DMS53 (cell line): ENCODE measurements around the gene LY6G6D.

Experiments
- DNase-seq: peaks from one replicate; lab custom pipeline; 2025; lab: John Stamatoyannopoulos, UW

LY6G6D gene

DNA sequence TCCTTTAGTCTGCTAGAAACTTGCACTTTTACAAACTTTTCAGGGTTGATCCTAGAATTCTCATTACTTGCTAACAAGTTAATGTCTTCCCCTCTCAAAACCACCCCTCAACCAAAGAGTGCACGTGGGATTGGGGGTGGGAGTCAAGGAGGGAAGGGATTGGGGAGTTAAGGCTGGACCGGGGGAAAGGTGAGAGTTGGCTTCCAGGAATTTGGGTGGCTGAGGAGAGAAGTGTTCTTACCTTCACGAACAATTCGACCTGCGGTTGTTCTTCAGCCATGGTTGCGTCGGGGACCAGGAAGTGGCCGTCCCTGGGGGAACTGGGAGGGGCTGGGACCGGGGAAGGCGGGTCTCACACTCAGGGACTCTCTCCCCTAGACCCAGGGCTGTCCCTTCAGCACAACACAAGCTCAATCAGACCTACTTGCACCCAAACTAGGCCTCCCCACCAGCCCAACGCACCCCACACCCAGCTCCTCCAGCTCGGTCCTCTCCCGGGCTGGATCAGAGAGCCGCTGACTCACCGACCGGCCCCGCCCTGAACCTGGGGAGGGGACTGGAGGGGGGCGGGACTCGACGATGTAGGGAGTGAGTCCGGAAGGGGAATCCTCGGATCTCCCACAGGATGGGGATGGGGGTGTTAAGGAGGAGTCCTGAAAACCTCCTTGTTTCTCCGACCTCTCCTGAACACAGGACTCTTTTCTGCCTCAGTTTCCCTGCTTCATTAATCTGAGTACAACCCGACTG is 21.0 kb downstream of the LY6G6D start, which contains the start of gene CLIC1:
CLIC1 (minus strand) TSS at position 510 of the 747 bp plus-strand sequence; CDS start at position 280, 230 bp downstream.
- DNase-seq, result peak; percentile 96

DNA sequence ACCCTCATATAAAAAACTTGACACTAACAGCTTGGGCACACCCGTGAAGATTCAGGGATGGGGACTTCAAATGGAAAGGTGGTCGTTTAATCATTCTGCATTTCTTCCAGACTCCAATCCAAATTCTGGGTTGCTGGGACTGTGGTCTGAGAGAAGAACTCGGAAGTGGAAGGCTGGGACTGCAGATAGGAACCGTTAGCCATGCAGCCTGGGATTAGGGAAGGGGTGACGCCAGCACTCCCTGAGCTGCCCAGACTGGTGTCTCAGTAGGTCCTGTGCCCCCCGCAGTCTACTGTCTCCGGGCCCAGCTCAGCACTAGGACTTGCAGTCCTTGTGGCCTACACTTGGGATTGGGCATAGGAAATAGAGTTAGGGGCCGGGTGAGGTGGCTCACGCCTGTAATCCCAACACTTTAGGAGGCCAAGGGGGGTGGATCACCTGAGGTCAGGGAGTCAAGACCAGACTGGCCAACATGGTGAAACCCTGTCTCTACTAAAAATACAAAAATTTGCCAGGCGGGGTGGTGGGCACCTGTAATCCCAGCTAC is 21.7 kb downstream of the LY6G6D start:
- DNase-seq, result peak; percentile 61

DNA sequence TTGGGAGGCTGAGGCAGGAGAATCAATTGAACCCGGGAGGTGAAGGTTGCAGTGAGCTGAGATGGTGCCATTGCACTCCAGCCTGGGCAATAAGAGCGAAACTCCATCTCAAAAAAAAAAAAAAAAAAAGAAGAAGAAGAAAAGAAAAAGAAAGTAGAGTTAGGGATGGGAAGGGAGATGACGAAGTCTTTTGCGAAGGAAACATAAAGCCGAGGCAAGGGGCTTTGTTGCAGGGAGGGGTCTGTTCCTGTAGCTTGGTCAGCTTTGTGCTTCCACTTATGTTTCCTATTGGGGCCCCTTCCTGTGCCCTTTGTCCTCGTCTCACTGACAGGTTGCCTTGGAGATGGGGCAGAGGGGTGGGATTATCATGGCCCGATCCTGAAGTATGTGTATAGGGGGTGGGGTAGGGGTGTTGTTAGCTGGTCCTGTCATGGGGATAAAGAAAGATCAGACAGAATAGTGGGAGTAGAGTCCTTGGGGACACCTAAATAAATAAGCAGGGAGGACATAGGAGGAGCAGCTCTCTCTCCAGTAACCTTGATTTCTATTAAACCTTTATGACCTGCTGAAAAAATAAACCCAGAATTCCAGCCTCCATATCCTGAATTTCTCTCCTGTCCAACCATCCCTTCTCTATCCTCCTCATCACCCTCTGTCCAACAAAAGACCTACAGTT is 22.3 kb downstream of the LY6G6D start:
- peak; percentile 97 for DNase-seq

DNA sequence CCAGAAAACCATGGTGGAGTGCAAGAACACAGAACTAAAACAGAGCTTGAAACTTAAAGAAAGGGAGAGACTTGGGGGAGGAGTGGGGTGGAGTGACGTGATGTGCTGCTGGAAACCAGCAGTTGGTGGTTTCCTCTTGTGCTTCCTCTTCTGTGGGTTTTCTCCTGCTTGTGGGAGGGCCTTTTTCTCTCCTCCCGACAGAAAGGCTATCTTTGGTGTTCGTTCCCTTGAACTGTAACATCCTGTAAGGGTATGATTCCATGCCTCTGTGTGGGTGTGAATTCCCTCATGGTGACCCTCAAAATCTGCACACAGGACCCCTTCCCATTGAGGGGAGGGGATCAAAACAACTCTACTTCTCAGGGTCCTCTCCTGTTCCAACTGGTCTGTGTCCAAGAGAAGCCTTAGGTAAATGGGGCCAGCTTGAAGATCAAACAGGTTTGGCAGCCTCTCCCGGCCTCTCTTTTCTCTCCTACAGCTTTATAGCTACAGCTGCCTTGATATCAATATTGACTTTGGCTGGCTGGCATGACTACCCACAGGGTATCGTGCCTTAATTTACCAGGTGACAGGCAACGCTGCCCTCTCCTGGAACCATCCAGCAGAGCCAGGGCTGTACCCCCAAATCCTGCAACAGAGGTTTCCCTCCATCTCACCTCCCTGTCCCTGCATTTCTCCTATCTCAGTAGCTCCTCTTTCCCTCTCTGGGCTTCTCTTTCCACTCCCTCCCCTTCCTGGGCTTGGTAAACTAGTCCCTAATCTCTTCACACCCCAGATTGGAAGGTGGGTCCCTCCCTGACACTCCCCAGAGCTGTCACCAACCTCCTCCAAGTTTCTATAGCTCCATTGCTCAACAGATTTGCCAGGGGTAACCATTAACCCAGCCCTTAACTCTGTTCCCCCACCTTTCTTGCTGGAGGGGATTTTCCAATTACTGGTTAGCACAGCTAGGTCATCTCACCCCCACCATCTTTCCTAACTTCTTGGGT is 23.1 kb downstream of the LY6G6D start:
- peak; percentile 99 for DNase-seq

DNA sequence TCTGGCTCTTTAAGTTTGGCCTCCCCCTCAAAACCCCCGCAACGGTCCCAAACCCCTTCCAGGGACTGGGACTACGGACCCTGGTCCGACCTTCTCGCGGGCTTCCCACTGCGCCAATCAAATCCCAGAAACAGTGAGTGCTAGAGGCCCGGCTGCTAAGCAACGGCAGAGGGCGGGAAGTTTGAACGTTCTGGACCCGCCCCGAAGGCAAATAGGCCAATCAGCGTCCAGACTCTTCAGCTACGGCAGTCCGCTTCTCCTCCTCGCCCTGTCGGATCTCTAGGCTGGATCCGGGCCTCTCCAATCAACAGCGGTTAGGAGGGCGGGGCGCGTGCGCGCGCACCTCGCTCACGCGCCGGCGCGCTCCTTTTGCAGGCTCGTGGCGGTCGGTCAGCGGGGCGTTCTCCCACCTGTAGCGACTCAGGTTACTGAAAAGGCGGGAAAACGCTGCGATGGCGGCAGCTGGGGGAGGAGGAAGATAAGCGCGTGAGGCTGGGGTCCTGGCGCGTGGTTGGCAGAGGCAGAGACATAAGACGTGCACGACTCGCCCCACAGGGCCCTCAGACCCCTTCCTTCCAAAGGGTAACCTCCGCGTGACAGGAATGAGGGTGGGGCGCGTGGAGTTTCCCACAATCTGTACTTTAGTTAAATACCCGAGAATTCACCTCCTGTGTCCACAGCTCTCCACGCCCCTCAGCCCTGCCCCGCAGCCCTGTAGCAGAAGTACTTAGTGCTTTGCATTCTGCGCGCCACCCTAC is 24.7 kb downstream of the LY6G6D start, which contains the start of gene MSH5:
MSH5 (plus strand) TSS at position 367 of the 758 bp plus-strand sequence. CDS start 462 bp downstream, outside the sequence.
- DNase-seq, result peak; percentile 100

DNA sequence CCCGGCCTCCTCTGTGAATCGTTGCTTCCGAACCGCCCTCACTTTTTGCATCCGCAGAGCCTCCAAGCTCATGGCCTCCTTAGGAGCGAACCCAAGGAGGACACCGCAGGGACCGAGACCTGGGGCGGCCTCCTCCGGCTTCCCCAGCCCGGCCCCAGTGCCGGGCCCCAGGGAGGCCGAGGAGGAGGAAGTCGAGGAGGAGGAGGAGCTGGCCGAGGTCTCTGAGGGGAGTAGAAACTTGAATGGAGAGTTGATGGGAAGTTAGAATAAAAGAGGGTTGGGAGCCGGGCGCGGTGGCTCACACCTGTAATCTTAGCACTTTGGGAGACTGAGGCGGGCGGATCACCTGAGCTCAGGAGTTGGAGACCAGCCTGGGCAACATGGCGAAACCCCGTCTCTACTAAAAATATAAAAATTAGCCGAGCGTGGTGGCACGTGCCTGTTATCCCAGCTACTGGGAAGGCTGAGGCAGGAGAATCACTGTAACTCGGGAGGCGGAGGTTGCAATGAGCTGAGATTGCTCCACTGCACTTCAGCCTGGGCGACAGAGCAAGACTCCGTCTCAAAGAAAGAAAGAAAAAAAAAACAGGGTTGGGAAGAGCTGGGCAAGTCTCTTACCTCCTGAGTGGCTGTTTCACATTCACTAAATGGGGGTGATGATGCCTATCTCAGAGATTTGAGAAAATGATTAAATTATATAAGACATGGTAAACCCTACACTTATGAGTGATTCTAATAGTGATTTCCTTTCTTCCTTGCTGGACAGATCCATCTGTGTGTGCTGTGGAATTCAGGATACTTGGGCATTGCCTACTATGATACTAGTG is 25.5 kb downstream of the LY6G6D start:
- DNase-seq, result no peak

DNA sequence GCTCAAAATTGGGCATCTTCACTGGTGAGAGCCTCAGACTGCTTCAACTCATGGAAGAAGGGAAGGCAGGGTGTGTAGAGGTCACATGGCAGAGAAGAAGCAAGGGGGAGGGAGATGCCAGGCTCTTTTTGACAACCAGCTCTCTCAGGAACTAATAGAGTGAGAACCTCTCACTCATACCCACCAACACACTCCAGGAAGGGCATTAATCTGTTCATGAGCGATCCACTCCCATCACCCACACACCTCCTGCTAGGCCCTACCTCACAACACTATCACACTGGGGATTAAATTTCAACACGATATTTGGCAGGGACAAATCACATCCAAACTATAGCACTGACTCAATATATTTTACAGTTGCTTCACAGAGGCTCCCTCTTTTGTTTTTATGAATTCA is 26.7 kb downstream of the LY6G6D start:
- no peak for DNase-seq

DNA sequence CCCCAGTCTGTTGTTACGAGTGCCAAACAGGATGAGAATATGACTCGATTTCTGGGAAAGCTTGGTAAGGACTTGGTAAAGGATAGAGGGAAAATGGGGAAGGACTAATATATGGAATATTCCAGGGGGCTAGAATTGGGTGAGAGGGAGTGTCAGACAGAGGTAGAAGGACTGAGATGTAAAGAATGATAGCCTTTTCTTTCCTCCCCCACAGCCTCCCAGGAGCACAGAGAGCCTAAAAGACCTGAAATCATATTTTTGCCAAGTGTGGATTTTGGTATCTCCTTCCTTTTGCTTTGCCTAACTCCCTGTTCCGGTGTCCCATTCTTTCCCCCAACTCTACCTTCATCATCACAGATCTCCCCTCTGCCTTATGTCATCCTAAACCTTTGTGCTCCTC is 27.7 kb downstream of the LY6G6D start:
- no peak for DNase-seq

DNA sequence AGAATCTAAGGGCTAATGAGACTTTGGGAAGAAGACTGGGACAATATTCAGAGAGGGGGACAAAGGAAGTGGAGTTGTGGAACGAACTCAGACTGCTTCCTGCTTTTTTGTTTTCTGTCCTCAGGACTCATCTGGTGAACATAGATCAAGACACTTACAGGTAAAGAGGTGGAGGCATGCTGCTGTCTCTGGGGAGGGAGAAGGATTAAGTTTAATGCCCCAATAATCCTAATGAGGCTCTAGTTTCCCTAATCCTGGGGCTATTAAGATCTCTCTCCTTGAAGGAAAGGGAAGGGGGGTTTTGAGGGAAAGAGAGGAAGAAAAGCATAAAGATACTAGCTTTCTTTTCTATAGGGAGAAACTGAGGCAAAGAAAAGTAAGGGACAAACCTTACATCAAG is 29.3 kb downstream of the LY6G6D start:
- DNase-seq, result no peak

DNA sequence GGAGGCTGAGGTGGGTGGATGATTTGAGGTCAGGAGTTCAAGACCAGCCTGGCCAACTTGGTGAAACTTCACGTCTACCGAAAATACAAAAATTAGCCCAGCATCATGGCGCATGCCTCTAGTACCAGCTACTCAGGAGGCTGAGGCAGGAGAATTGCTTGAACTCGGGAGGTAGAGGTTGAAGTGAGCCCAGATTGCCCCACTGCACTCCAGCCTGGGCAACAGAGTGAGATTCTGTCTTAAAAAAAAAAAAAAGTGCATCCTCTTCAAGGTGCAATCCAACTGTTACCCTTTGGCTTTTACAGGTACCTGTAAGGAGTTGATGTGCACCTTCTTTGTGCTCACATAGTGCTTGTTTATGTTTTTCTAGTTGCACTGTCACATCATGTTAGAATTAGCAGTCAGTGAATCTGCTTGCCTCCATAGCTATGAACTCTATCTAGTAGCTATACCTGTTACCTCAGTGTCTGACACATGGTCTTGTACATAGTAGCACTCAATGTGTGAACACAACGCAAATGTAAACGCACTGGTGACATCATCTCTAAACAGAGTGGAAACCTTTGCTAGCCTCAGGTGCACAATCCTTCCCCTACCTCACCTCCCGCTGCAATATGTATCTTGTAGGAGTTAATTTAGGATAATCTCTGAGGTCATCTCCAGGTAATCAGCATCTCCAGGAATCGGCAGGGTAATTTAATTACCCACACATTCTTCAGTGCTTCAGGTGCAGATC is 34.3 kb downstream of the LY6G6D start:
- DNase-seq, result peak; percentile 81

DNA sequence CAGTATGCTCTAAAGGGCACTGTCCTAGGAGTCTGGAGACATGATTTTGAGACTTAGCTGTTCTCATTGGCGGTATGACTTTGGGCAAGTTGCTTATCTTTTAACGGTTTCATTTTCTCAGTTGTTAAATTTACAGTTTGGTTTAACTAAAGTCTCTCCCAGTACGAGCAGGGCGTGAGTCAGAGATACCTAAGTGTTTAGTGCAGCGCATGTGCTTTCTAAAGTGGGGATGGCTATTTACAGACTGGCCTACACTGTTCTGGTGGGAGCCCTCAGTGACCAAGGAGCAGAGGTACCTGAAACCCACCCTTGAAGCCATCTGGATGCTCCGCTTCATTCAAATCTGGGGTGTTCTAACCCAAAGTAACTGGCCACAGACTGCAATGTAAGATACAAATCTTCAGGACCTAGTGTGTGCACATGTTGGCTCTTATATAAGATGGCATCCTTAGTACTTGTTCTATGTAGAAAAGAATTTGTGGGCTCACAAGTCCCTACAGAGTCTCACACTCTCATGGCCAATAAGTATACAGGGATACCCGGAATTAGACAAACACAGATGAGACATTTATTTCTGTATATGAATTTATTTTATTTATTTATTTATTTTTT is 35.4 kb downstream of the LY6G6D start:
- DNase-seq, result no peak

DNA sequence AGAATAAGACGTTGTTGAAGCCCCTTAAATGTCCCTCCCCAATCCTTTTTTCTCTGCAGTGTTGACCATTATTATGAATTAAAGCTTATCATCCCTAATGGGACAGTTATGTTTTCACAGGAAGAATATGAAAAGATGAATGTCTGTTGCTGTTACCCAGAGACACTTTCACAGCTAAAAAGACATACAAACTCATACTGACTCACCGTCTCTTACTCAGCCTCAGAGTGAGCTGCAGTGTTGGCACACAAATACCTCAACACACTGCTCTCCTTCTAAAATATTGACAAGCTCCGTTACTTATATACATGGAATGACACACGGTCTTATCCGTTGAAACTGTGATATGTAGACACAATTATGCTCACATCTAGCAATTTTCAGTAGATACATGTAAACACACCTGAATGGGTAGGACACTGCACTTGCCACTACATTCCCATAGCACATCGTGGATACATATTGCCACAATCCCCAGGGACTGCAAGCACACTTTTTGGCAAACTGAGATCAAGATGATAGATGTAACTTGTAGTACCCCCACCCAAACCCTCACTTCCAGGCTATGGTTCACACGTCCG is 37.7 kb downstream of the LY6G6D start:
- DNase-seq, result no peak

DNA sequence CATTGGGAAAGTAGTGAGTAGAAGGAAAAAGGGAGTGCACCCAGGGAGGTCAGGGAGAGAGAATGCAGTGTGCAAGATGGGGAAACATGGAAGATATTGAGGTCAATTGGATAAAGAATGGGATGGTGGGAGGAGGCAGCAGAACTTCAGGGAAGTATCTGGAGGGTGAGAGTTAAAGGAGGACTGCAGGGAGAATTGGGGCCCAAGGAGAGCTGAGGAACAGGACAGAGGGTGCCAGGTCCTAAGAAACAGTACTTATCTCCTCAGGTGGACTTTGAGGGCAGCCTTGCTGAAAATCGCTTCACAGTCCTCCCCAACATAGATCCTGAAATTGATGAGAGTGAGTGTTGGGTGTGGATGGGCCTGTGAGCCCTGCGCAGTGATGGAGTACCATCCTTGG is 43.1 kb downstream of the LY6G6D start:
- no peak for DNase-seq

DNA sequence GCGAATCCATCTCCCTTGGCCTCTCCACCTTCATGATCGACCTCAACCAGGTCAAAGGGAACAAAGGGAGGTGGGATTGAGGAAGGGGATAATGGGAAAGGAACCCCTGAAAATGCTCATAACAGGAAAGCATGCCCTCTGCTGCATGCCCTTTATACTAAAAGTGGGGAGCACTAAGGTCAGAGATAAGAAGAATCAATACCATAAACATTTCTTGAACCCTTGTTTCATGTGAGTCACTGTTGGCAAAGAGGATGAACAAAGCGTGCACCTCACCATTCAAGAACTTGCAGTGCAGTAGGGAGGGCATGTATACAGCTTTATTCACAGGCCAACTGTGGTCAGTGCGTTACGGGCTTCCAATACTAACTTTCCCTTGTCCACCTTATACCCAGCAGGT is 45.6 kb downstream of the LY6G6D start:
- no peak for DNase-seq

DNA sequence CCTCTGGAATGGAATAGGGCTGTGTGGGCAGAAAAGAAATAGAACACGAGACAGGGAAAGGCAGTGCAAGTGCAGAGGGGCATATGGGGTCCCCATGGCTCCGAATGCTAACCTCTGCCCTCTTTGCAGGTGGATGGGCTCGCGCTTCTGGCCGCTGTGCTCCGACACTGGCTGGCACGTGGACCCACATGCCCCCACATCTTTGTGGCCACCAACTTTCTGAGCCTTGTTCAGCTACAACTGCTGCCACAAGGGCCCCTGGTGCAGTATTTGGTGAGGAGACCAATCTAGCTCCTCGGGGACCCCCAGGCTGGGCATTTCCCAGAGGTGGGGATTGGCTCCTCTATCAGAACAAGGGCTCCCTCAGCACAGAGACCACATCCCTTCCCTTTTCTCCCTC is 46.2 kb downstream of the LY6G6D start:
- DNase-seq, result no peak

DNA sequence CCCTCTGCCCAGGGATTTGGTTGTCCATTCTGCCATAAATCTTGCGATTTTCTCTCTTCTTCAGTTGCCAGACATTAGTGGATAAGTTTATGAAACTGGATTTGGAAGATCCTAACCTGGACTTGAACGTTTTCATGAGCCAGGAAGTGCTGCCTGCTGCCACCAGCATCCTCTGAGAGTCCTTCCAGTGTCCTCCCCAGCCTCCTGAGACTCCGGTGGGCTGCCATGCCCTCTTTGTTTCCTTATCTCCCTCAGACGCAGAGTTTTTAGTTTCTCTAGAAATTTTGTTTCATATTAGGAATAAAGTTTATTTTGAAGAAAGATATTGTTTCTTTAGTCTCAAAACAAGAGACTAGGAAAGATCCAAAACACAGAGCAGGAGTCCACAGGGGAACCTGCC is 47.2 kb downstream of the LY6G6D start, which contains the start of gene SAPCD1:
SAPCD1 (plus strand) TSS at position 301 of the 400 bp plus-strand sequence. CDS start 399 bp downstream, outside the sequence.
- no peak for DNase-seq

DNA sequence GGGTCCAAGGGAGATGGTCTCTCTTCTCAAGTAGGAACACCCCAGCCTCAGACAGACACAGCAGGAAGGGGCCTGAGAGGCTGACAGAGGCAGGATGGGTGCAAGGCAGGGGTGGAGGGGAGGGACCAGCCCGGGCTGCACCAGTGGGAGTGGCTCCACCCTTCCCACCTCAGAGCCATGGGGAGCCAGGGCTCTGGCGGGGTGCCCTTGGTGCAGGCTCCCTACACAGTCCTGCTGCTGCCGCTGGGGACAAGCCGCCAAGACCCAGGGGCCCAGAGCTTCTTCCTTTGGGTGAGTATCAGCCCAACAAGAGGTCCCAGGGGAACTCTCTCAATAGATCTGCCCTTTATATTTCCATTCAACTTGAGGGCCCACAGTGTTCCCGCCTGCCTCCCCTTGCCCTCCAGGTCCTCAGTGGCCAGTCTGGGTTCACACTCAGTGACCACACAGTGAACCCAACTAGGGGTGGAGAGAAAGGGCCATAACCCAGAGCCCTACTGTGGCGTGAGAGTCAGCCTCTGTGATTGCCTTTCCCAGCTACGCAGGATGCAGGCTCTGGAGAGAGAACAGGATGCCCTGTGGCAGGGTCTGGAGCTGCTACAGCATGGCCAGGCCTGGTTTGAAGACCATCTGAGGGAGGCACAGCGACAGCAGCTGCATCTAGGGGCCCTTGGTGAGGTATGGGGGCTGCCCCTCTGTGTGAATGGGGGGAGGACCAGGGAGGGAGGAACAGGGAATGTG is 47.9 kb downstream of the LY6G6D start:
- no peak for DNase-seq

DNA sequence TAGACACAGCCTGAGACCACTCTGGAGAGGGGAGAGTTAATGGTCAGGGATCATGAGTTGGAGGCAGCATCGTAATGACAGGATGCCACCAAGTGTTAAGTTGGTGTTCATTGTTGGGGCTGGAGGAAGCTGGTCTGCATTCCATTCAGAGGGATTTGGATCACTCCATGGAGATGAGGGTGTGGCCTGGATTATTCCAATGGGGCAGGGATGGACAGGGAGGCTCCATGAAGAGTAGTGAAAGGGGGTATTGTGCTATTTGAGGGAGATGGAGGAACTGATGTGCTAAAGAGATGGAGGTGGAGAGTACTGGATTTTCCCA is 48.4 kb downstream of the LY6G6D start:
- DNase-seq, result no peak
